HEK293 (cell line): ENCODE data around the gene RDH5.

Experiments
- CTCF ChIA-PET: fragments of 350-600 bp; formaldehyde crosslinking; extraction: SDS; loops from one replicate; lab custom pipeline; 2021; ENCODE audit warnings: antibody characterized with exemption; lab: Yijun Ruan, JAX
- POLR2A ChIA-PET: fragments of 300-600 bp; formaldehyde crosslinking; extraction: SDS; loops from one replicate; lab custom pipeline; 2020; ENCODE audit warnings: antibody characterized with exemption, inconsistent platforms; lab: Yijun Ruan, JAX
- H3K27ac ChIP-seq: fragments of 200-500 bp; sonication (Bioruptor generic); 2 replicates; pipeline ENCODE4 v1.5.1; 2014; ENCODE audit warnings: low read depth, low read length, control low read depth, inconsistent platforms; ENCODE audit errors: extremely low read depth
- H3K36me3 ChIP-seq, 2 experiments: fragments of 200-500 bp in 1 of 2; sonication (Bioruptor generic) in 1 of 2; 1 replicate in 1 of 2; 2 replicates in 1 of 2; pipeline ENCODE4 v1.5.1; 2014 to 2017; ENCODE audit warnings: inconsistent platforms in 2 of 2, low read length in 2 of 2; ENCODE audit not compliant: control insufficient read depth in 2 of 2, insufficient read depth in 1 of 2
- H3K4me1 ChIP-seq: fragments of 200-500 bp; sonication (Bioruptor generic); 2 replicates; pipeline ENCODE4 v1.5.1; 2014; ENCODE audit warnings: mild to moderate bottlenecking, low read length, inconsistent platforms; ENCODE audit not compliant: control insufficient read depth, insufficient read depth
- H3K4me3 ChIP-seq: 2 replicates; pipeline ENCODE4 v1.5.1; 2011; ENCODE audit warnings: low read depth, mild to moderate bottlenecking, control low read depth, low read length, moderate library complexity
- H3K9me3 ChIP-seq: fragments of 200-500 bp; sonication (Bioruptor generic); 2 replicates; pipeline ENCODE4 v1.5.1; 2014; ENCODE audit warnings: low read depth, low read length, inconsistent platforms; ENCODE audit not compliant: control insufficient read depth, insufficient read depth
- GLI2 ChIP-seq: fragments of 450-650 bp; formaldehyde crosslinking; IDR thresholded peaks from 2 replicates; pipeline ENCODE4; 2017; ENCODE audit warnings: missing biosample characterization, missing genetic modification characterization, low read depth, borderline replicate concordance
- HOXC10 ChIP-seq: sonication (generic); formaldehyde crosslinking; IDR thresholded peaks from 2 replicates; pipeline ENCODE4 v1.8.1; 2023; ENCODE audit warnings: mild to moderate bottlenecking, missing genetic modification reagents
- KLF1 ChIP-seq: fragments of 450-650 bp; formaldehyde crosslinking; IDR thresholded peaks from 2 replicates; pipeline ENCODE4 v1.5.1; 2016; ENCODE audit warnings: missing biosample characterization, missing genetic modification characterization
- KLF9 ChIP-seq: fragments of 450-650 bp; formaldehyde crosslinking; IDR thresholded peaks from 2 replicates; pipeline ENCODE4 v1.5.1; 2016; ENCODE audit warnings: missing biosample characterization, missing genetic modification characterization, low read depth
- PRDM1 ChIP-seq: fragments of 450-650 bp; formaldehyde crosslinking; IDR thresholded peaks from 2 replicates; pipeline ENCODE4; 2016; ENCODE audit warnings: missing biosample characterization, missing genetic modification characterization
- TCF7L2 ChIP-seq: IDR thresholded peaks from 2 replicates; pipeline ENCODE4 v1.6.1; 2011; ENCODE audit warnings: low read depth, mild to moderate bottlenecking, inconsistent platforms, low read length, moderate library complexity, borderline replicate concordance
- ZBTB17 ChIP-seq: fragments of 450-650 bp; formaldehyde crosslinking; IDR thresholded peaks from 2 replicates; pipeline ENCODE4 v1.5.1; 2016; ENCODE audit warnings: missing biosample characterization, missing genetic modification characterization
- ZBTB6 ChIP-seq: fragments of 450-650 bp; formaldehyde crosslinking; IDR thresholded peaks from 2 replicates; pipeline ENCODE4 v1.5.1; 2017; ENCODE audit warnings: missing biosample characterization, missing genetic modification characterization
- ZFP3 ChIP-seq: fragments of 450-650 bp; formaldehyde crosslinking; IDR thresholded peaks from 2 replicates; pipeline ENCODE4 v1.5.1; 2016; ENCODE audit warnings: low read depth, missing biosample characterization, missing genetic modification characterization
- ZIC2 ChIP-seq: fragments of 450-650 bp; formaldehyde crosslinking; IDR thresholded peaks from 2 replicates; pipeline ENCODE4 v1.5.1; 2016; ENCODE audit warnings: missing biosample characterization, missing genetic modification characterization
- ZNF280D ChIP-seq: fragments of 450-650 bp; formaldehyde crosslinking; IDR thresholded peaks from 2 replicates; pipeline ENCODE4 v1.5.1; 2016; ENCODE audit warnings: missing biosample characterization, missing genetic modification characterization
- ZNF354C ChIP-seq: fragments of 450-650 bp; formaldehyde crosslinking; IDR thresholded peaks from 2 replicates; pipeline ENCODE4 v1.5.1; 2016; ENCODE audit warnings: missing biosample characterization, missing genetic modification characterization, low read depth, borderline replicate concordance
- ZNF394 ChIP-seq: fragments of 450-650 bp; formaldehyde crosslinking; IDR thresholded peaks from 2 replicates; pipeline ENCODE4 v1.5.1; 2016; ENCODE audit warnings: missing biosample characterization, missing genetic modification characterization, mild to moderate bottlenecking, moderate library complexity, borderline replicate concordance
- ZNF398 ChIP-seq: fragments of 450-650 bp; formaldehyde crosslinking; IDR thresholded peaks from 2 replicates; pipeline ENCODE4 v1.5.1; 2017; ENCODE audit warnings: missing biosample characterization, missing genetic modification characterization
- ZNF473 ChIP-seq: fragments of 450-650 bp; formaldehyde crosslinking; IDR thresholded peaks from 2 replicates; pipeline ENCODE4 v1.5.1; 2017; ENCODE audit warnings: missing biosample characterization, missing genetic modification characterization
- ZNF521 ChIP-seq: fragments of 450-650 bp; formaldehyde crosslinking; IDR thresholded peaks from 2 replicates; pipeline ENCODE4 v1.5.1; 2017; ENCODE audit warnings: missing biosample characterization, mild to moderate bottlenecking, missing genetic modification characterization

The RDH5 gene

GRCh38 chr12:55707841-55708694 lies 12.1 kb upstream of the RDH5 start, which contains the start of gene ITGA7 (continued):
- TF ChIP-seq ZNF394 (tag by site-specific recombination) (no peak), ZNF354C (tag by site-specific recombination) (no peak), ZBTB6 (peak; percentile 47; the same call in 1 of the 2 replicates), KLF9 (peak; percentile 91), ZBTB17 (peak; percentile 72), ZNF398 (tag by site-specific recombination) (peak; percentile 88), PRDM1 (tag by site-specific recombination) (peak; percentile 86), ZNF280D (tag by site-specific recombination) (no peak), GLI2 (tag by site-specific recombination) (no peak)

GRCh38 chr12:55708695-55709233 lies 11.4 kb upstream of the RDH5 start:
- CTCF ChIA-PET, result no interaction called here
- POLR2A ChIA-PET, result no interaction called here
- no peak for TF ChIP-seq ZNF473 (tag by site-specific recombination)
- TF ChIP-seq ZNF521 (tag by site-specific recombination), result no peak
- no peak for TF ChIP-seq ZFP3 (tag by site-specific recombination)
- TF ChIP-seq ZBTB17, result 0 out of 2 replicates have a peak, but pooled peaks have one; percentile 9
- peak; percentile 14; the same call in 1 of the 2 replicates for TF ChIP-seq KLF1 (tag by site-specific recombination)
- TF ChIP-seq TCF7L2, result no peak
- no peak for TF ChIP-seq HOXC10 (CRISPR knock-in tag)
- TF ChIP-seq ZIC2 (tag by site-specific recombination), result 0 out of 2 replicates have a peak, but pooled peaks have one; percentile 18
- Histone ChIP-seq H3K27ac (no peak overlapping the region), H3K4me1 (no peaks in the 10 kb centered on the region; the same call in 1 of the 2 replicates), H3K9me3 (no peaks in the 10 kb centered on the region), H3K4me3 (no peak overlapping the region), H3K36me3 (no peaks in the 10 kb centered on the region)
